ENCODE results near the gene CEP57L1. TPM values are rescaled to one million over a fixed set of nuclear protein-coding genes. Genes with fewer than 3 reads are reported as not detected.
"Not testable (repeated sequence)": the region's sequence is repeated elsewhere in the genome, so short reads cannot be mapped to it uniquely, and the experiment has no call there.

Gene CEP57L1
- polyA plus RNA-seq, 3 donors: 3.1 to 9.2 (median 6.8) TPM

- H3K27ac ChIP-seq (ENCODE audit: low read depth, low read length): no peak overlapping the region
- WGBS, 3 donors: 46 to 51% (median 47%) methylated on average over 6 of the region's 6 CpGs
These were observed 901 bp downstream of the CEP57L1 start for GRCh38 chr6:109096208-109096607.

- WGBS, 3 donors: 91 to 100% (median 94%) methylated on average over 1 of the region's 1 CpG
- H3K27ac ChIP-seq (ENCODE audit: low read depth, low read length): no peak overlapping the region
These were observed 2.4 kb downstream of the CEP57L1 start for GRCh38 chr6:109097661-109098060.

- WGBS, 3 donors: 37 to 62% (median 54%) methylated on average over 1 of the region's 1 CpG
- H3K27ac ChIP-seq (ENCODE audit: low read depth, low read length): no peak overlapping the region
These were observed 7.5 kb downstream of the CEP57L1 start for GRCh38 chr6:109102762-109103161.

GRCh38 chr6:109103942-109104341, 8.6 kb downstream of the CEP57L1 start:
- no peak overlapping the region for H3K27ac ChIP-seq (ENCODE audit: low read depth, low read length)

GRCh38 chr6:109104512-109104911, 9.2 kb downstream of the CEP57L1 start:
- H3K27ac ChIP-seq (ENCODE audit: low read depth, low read length): no peak overlapping the region
- 83 to 95% (median 93%) methylated on average over 3 of the region's 3 CpGs for WGBS, 3 donors

- 86 to 89% (median 89%) methylated on average over 5 of the region's 5 CpGs for WGBS, 3 donors
- H3K27ac ChIP-seq (ENCODE audit: low read depth, low read length): no peak overlapping the region
These were observed 10.4 kb downstream of the CEP57L1 start for GRCh38 chr6:109105681-109106080.

GRCh38 chr6:109109663-109110062, 14.4 kb downstream of the CEP57L1 start:
- WGBS, 3 donors: 93 to 96% (median 94%) methylated on average over 8 of the region's 8 CpGs

GRCh38 chr6:109112663-109113062, 17.4 kb downstream of the CEP57L1 start:
- H3K27ac ChIP-seq (ENCODE audit: low read depth, low read length): not testable (repeated sequence)
- WGBS, 3 donors: 84 to 92% (median 90%) methylated on average over 3 of the region's 3 CpGs

More at GRCh38 chr6:109109663-109110062, 14.4 kb downstream of the CEP57L1 start:
- H3K27ac ChIP-seq (ENCODE audit: low read depth, low read length): not testable (repeated sequence)

- WGBS, 3 donors: 50 to 83% (median 57%) methylated on average over 5 of the region's 5 CpGs
- H3K27ac ChIP-seq (ENCODE audit: low read depth, low read length): no peak overlapping the region
These were observed 22.2 kb downstream of the CEP57L1 start for GRCh38 chr6:109117346-109118035.

GRCh38 chr6:109118337-109118736, 23.0 kb downstream of the CEP57L1 start:
- WGBS, 3 donors: 76 to 83% (median 78%) methylated on average over 5 of the region's 5 CpGs
- no peak overlapping the region for H3K27ac ChIP-seq (ENCODE audit: low read depth, low read length)

- H3K27ac ChIP-seq (ENCODE audit: low read depth, low read length): no peak overlapping the region
- WGBS, 3 donors: 83 to 85% (median 84%) methylated on average over 3 of the region's 3 CpGs
These were observed 23.6 kb downstream of the CEP57L1 start for GRCh38 chr6:109118871-109119354.

GRCh38 chr6:109121411-109121810, 26.1 kb downstream of the CEP57L1 start:
- H3K27ac ChIP-seq (ENCODE audit: low read depth, low read length): no peak overlapping the region

GRCh38 chr6:109124219-109124618, 28.9 kb downstream of the CEP57L1 start:
- H3K27ac ChIP-seq (ENCODE audit: low read depth, low read length): no peak overlapping the region
- 91 to 97% (median 92%) methylated on average over 2 of the region's 2 CpGs for WGBS, 3 donors

- H3K27ac ChIP-seq (ENCODE audit: low read depth, low read length): no peak overlapping the region
- WGBS, 3 donors: 54 to 87% (median 80%) methylated on average over 3 of the region's 3 CpGs
These were observed 30.2 kb downstream of the CEP57L1 start for GRCh38 chr6:109125504-109125903.

- 94 to 96% (median 94%) methylated on average over 3 of the region's 3 CpGs for WGBS, 3 donors
These were observed 34.8 kb downstream of the CEP57L1 start for GRCh38 chr6:109130065-109130464.

GRCh38 chr6:109135600-109135999, 40.3 kb downstream of the CEP57L1 start:
- WGBS, 3 donors: 100% methylated on average over 1 of the region's 1 CpG
- not testable (repeated sequence) for H3K27ac ChIP-seq (ENCODE audit: low read depth, low read length)

More at GRCh38 chr6:109130065-109130464, 34.8 kb downstream of the CEP57L1 start:
- no peak overlapping the region for H3K27ac ChIP-seq (ENCODE audit: low read depth, low read length)

- H3K27ac ChIP-seq (ENCODE audit: low read depth, low read length): not testable (repeated sequence)
- 93 to 97% (median 96%) methylated on average over 4 to 6 of the region's 6 CpGs for WGBS, 3 donors
These were observed 40.7 kb downstream of the CEP57L1 start for GRCh38 chr6:109136039-109136438.

GRCh38 chr6:109136530-109136929, 41.2 kb downstream of the CEP57L1 start:
- WGBS, 3 donors: 93 to 99% (median 99%) methylated on average over 6 of the region's 6 CpGs
- H3K27ac ChIP-seq (ENCODE audit: low read depth, low read length): not testable (repeated sequence)

GRCh38 chr6:109139109-109139508, 43.8 kb downstream of the CEP57L1 start:
- 77 to 88% (median 85%) methylated on average over 6 of the region's 6 CpGs for WGBS, 3 donors
- no peak overlapping the region for H3K27ac ChIP-seq (ENCODE audit: low read depth, low read length)

- H3K27ac ChIP-seq (ENCODE audit: low read depth, low read length): not testable (repeated sequence)
These were observed 46.8 kb downstream of the CEP57L1 start for GRCh38 chr6:109142067-109142466.

All from adipose tissue (tissue), 3 donors.